Stimulated activated CD8-positive, alpha-beta memory T cell treated with anti-CD3 and anti-CD28 coated beads, Interleukin-7, amount 100 ng/mL, for 24 hours (primary cell): ENCODE measurements around the gene COL18A1.
"Not testable (repeated sequence)": the region's sequence is repeated elsewhere in the genome, so short reads cannot be mapped to it uniquely, and the experiment has no call there.

Source experiments
- DNase-seq: peaks from one replicate; pipeline ENCODE4 v3.0.0-alpha.2; 2020; ENCODE audit warnings: low read depth

Gene COL18A1

DNA sequence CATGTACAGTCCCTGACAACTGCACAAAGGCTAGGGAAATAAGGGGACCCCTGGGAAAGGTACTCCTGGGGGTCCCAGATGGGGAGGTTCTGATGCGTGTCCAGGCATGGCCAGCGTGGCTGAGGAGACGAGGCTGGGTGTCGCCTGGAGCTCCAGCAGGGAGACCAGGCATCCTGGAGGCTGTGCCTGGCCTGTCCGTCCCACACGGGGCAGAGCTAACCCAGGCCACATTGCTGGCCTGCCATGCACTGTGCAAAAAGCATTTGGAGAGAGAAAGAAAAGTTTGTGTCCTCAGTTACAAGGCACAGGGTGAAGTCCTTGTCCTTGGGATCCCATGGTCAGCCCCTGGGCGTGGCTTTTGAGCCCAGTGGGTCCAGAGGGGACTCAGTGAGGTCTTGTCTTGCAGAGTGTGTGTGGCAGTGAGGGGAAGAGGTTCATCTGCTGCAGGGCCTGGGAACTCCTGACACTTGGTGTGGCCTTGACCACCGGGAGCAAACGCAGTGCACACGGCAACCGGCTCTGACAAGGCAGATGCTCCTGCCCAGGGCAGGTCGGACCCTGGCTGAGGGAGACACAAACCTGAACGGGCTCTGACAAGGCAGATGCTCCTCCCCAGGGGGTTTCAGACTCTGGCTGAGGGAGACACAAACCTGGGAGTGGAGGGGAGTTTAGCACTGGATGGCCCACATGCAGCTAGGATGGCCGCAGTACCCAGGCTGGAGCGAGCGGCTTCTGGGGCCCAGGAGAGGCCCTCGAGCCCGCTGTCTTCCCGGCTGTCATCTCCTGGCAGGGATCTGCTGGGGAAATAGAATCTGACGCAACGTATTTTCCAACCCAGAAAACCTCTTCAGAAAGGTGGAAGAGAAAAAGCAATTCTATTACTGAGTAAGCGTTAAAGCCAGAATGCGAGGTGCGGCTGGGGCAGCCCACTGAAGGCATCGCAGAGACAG, 37.3 kb upstream of the COL18A1 start:
- DNase-seq: no peak

- DNase-seq: not testable (repeated sequence)
Observed at GRCh38 chr21:45369018-45369417, 35.9 kb upstream of the COL18A1 start.

GRCh38 chr21:45370575-45370974, 34.4 kb upstream of the COL18A1 start:
- no peak for DNase-seq

DNA sequence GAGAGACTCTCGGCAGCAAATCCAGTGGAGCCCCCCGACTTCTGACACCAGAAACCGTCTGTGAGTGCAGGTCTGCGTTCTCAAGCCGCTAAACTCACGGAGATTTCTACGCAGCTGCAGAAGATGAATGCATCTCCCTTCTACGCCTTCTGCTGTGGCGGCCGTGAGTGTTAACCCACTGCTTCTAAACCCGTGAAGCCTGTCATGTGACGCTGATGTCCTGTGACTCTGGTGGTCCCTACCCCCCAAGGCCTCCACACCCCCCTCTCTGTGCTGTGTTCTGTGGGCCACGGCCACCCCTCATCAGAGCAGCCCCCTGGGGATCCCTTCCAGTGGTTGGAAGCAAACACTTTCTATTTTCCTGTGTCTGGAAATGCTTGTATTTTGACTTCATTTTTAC, 33.9 kb upstream of the COL18A1 start:
- no peak for DNase-seq

DNA sequence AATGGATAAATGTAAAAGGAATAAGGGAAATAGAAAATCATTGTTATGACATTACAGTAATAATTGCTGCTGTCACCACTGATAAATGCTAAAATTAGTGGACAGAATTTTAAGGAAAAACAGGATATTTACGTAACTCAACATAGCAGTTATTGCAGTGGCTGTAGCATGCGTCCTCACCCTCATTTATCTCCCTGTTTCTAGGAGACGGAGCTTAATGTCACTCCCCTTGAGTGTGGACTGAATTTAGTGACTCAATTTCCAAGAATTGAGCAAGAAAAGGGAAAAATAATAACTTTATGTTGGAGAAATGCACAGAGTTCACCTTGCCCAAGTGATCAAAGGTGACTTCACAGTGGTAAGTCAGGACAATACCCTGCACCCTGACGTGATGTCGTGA, 33.3 kb upstream of the COL18A1 start:
- DNase-seq: no peak

DNA sequence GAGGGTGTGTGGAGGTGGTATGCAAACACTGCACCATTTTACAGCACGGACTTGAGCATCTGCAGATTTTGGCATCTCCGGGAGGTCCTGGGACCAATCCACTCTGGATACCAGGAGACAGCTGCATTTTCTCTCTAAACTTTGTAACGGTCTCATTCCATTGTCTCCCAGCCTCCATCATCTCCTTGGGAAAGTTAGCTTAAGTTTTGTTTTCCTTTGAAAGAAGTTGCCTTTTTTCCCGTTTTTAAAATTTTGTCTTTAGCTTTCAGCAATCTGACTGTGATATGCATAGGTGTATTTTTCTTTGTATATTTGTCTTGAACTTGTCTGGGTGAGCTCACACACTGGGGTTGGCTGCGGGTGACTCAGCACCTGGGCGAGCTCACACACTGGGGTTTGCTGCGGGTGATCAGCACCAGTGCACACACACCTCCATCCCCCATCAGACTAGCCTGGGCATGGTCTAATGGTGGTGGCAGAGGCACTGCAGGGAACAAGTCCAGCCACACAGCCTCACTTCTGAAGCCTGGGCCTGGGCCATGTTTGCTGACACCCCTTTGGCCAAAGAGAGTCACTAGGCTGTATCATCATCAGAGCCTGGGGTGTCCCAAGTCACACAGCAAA, 32.1 kb upstream of the COL18A1 start:
- no peak for DNase-seq

- no peak for DNase-seq
Observed at GRCh38 chr21:45373991-45374816, 30.8 kb upstream of the COL18A1 start.

DNA sequence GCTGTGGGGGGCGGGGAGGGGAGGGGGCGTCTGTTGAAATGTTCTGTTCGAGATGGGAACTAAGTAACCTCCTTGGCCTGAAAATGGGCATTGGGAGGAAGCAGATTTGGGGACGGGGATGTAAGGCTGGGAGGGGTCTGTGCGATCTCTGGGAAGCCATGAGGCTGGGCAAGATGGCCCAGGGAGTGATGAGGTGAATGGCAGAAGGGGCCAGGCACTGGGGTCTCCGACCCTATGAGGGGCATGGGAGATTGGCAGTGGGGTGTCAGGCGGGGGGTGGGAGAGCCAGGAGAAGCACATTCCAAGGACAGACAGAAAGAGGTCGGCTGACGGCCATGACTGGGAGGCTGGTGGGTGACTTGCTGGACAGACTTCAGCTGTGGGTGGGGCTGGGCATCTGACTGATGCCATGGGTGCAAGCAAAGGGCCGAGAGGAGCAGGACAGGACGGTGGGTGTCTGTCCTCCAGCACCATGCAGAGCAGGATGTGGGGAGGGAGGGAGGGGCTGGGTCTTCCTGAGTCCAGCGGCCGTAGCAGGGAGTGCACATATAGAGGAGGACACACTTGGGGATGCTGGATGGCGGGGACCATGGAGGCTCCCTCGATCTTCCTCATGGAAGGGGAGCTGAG, 30.0 kb upstream of the COL18A1 start:
- DNase-seq: no peak

GRCh38 chr21:45376459-45377324, 28.3 kb upstream of the COL18A1 start:
- no peak for DNase-seq

DNA sequence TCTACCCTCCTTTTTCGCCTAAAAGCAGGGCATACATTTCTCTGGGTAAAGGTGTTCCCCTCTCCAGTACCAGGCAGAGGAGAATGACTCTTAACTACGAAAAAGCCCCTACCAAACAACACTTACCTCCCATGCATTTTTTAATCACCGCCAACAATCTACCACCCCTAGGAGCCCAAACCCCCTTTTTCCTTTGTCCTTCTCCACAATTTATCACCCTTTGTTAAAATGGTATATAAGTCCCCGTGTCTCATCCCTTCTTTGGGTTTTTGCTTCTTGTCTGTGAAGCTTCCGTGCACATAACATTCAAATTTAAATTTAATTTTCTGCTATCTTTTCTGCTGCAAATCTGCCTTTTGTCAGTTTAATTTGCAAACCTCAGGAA, 27.6 kb upstream of the COL18A1 start:
- no peak for DNase-seq

- DNase-seq: no peak
Observed at GRCh38 chr21:45377866-45378257, 27.1 kb upstream of the COL18A1 start.

DNA sequence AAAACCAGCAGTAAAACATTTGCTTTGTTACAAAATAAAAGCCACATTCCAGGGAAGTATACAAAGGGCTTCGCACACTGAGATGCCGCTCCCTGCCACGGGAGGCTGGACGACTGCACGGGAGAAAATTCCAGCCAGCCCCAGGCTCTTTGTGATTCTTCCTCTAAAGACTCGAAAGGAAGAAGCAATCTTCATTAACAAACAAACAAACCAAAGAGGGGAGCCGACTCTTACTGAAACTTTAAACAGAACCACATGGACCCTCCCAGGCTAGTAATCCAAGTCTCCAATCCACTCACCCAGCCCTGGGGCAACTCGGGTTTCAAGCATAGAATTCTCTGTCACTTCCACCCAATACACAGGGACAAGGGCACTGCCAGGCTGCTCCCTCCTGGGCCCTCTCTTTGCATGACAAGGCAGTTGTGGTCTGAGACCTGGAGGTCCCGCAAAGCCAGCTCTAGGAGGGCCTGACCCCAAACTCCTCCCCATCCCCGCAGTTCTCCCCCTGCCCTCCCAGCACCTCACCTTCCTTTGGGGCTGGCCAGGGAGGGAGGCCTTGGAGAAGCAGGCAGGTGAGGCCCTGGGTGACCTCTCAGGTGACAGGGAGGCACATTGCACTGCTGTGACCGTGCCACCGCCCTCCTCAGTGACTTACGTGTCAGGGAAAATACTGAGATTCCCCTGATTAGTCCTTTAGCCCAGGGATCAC, 26.6 kb upstream of the COL18A1 start:
- no peak for DNase-seq

DNA sequence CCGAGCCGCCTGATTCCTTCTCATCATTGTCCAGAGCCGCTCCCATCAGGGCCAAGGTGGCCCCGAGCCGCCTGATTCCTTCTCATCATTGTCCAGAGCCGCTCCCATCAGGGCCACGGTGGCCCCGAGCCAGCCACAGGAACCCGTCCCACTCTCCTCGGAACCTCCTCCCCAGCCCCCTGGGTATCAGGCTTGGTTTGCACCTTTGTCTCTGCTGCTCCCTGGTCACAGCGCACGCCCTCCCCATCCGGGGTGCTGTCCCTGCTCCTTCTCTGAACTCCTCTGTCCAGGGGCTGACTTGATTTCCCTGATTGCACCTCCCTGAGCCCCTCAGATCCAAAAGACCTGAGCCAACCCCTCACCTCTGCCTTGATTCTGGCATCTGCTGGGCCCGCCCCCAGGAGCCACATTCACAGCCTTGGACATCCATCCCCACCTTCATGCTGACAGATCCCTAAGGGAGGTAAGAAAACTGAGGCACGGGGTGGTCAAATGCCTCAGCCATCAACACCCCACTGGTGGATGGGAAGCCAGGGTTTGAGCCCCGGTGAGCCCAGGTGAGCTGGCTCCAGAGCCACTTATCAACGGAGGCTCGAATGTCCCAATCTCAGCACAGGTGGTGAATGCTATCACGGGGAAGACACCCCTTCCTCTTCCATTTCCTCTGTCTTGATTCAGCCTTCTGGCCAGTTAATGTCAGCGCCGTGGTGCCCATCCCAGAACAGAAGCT, 25.6 kb upstream of the COL18A1 start:
- no peak for DNase-seq

GRCh38 chr21:45379901-45380330, 25.0 kb upstream of the COL18A1 start:
- DNase-seq: no peak

DNA sequence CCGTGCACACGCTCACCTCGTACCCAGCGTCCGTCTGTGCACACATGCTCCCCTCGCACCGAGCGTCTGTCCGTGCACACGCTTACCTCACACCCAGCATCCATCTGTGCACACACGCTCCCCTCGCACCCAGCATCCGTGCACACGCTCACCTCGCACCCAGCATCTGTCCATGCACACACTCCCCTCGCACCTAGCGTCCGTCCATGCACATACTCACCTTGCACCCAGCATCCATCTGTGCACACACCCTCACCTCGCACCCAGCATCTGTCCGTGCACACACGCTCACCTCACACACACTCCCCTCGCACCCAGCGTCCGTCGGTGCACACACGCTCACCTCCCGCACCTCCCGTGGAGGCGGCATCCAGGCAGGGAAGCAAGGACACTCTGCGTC, 24.4 kb upstream of the COL18A1 start:
- DNase-seq: no peak

- DNase-seq: no peak
Observed at GRCh38 chr21:45381036-45381787, 23.8 kb upstream of the COL18A1 start.

DNA sequence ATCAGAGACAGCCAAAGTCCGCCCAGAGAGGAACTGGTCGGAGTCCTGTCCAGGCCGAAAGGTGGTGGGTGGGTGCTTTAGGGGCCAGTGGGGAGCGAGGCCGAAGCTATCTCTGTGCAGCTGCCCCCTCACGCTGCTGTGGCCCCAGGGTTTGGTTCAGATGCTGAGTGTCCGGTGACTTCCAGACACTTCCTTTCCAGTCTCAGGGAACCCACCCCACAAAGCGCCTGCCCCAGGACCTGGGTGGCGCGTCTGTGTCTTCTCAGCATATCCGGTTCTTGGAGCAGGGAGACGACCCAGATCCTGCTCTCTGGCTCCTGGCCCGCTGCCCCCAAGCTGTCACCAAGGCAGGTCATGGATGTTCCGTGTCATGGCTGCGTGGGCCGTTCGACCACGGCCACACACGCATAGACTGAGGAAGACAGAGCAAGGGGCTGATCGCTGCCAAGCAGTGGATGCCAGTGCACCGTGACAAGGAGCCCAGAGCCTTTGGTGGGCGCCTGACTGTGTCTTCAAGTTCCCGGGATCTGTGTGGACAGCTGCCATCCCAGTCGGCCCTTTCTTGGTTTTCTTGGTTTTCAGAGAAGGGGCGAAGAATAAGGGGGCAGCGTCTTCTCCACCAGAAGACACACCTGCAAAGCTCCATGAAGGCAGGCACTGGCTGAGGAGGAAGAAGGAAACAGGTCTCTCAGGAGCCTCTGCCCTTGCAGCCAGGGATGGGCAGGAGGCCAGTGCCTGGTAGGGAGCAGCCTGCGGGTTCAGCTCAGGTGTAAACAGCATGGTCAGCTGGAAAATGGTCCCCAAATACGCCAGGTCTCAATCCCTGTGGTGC, 22.9 kb upstream of the COL18A1 start:
- DNase-seq: no peak

GRCh38 chr21:45382697-45382997, 22.3 kb upstream of the COL18A1 start:
- DNase-seq: no peak
